A549 (cell line): ENCODE results near the gene ELN. TPM values are rescaled to one million over a fixed set of nuclear protein-coding genes. Genes with fewer than 3 reads are reported as not detected.

Source experiments
- ATAC-seq, 2 experiments: fragments of 200-7000 bp in 1 of 2; fragments of >200 bp in 1 of 2; cut with Nextera tagmentation in 1 of 2; cut with Tn5 transposase in 1 of 2; 3 replicates each; pipeline versions ENCODE4 v1.8.0 to v1.9.1; 2018 to 2020; ENCODE audit warnings: mild to moderate bottlenecking in 1 of 2, moderate library complexity in 1 of 2
- CTCF ChIA-PET: fragments of 300-600 bp; sonication (Branson Sonifier 250); formaldehyde crosslinking; extraction: SDS; loops from one replicate; lab custom pipeline; 2021; ENCODE audit warnings: antibody characterized with exemption, inconsistent platforms; lab: Yijun Ruan, JAX
- POLR2A ChIA-PET: fragments of 350-600 bp; formaldehyde crosslinking; extraction: SDS; loops from one replicate; lab custom pipeline; 2021; ENCODE audit warnings: antibody characterized with exemption, inconsistent platforms; lab: Yijun Ruan, JAX
- DNase-seq, 2 experiments: peaks; one replicate each; pipeline versions ENCODE4 v3.0.0 to v3.0.0-alpha.2; 2011 to 2016; ENCODE audit warnings: low read depth in 1 of 2, low spot score in 1 of 2
- FAIRE-seq: peaks from 2 replicates; lab custom pipeline; 2011; peaks lifted over from hg19 to GRCh38; lab: Jason Lieb, UNC
- H3K27ac ChIP-seq, 2 experiments: fragments of >200 bp; sonication (Bioruptor Twin); formaldehyde crosslinking; 3 replicates each; pipeline ENCODE4 v1.5.1; 2016 to 2017
- H3K4me1 ChIP-seq: fragments of >200 bp; sonication (Bioruptor Twin); formaldehyde crosslinking; 3 replicates; pipeline ENCODE4 v1.6.1; 2016
- H3K4me2 ChIP-seq: fragments of >200 bp; sonication (Bioruptor Twin); formaldehyde crosslinking; 3 replicates; pipeline ENCODE4 v1.6.1; 2016
- H3K4me3 ChIP-seq: fragments of >200 bp; sonication (Bioruptor Twin); formaldehyde crosslinking; 3 replicates; pipeline ENCODE4 v1.5.1; 2016
- H3K9me3 ChIP-seq: fragments of >200 bp; sonication (Bioruptor Twin); formaldehyde crosslinking; 3 replicates; pipeline ENCODE4 v1.6.1; 2016
- BCL3 ChIP-seq: fragments of >200 bp; sonication (Bioruptor Twin); formaldehyde crosslinking; IDR thresholded peaks from 3 replicates; pipeline ENCODE4 v1.6.1; 2016
- CBX2 ChIP-seq: fragments of 200-600 bp; sonication (generic); IDR thresholded peaks from 2 replicates; pipeline ENCODE4 v1.6.1; 2016; ENCODE audit warnings: low read depth, mild to moderate bottlenecking, borderline replicate concordance
- CEBPB ChIP-seq, 2 experiments: fragments of >200 bp in 1 of 2; sonication (Bioruptor Twin) in 1 of 2; formaldehyde crosslinking in 1 of 2; IDR thresholded peaks; 2 replicates each; pipeline ENCODE4 v1.6.1; 2012 to 2016
- EHMT2 ChIP-seq: fragments of 200-600 bp; sonication (generic); IDR thresholded peaks from 2 replicates; pipeline ENCODE4 v1.6.1; 2016; ENCODE audit warnings: antibody characterized with exemption, low read depth, mild to moderate bottlenecking, moderate library complexity
- EP300 ChIP-seq, 2 experiments: fragments of >200 bp; sonication (Bioruptor Twin); formaldehyde crosslinking; IDR thresholded peaks; 2 replicates in 1 of 2; 3 replicates in 1 of 2; pipeline ENCODE4 v1.6.1; 2016 to 2017
- FOSL2 ChIP-seq, 2 experiments: fragments of 450-650 bp in 1 of 2; fragments of >200 bp in 1 of 2; sonication (Bioruptor Twin) in 1 of 2; formaldehyde crosslinking; IDR thresholded peaks; 2 replicates each; pipeline versions ENCODE4 v1.5.0 to v1.6.1; 2016 to 2020; ENCODE audit warnings: mild to moderate bottlenecking in 1 of 2, moderate library complexity in 1 of 2
- FOXS1 ChIP-seq: fragments of 250-450 bp; sonication (Bioruptor Pico); IDR thresholded peaks from 2 replicates; pipeline ENCODE4 v1.5.0; 2020; ENCODE audit warnings: mild to moderate bottlenecking, moderate library complexity
- HES2 ChIP-seq: fragments of >200 bp; sonication (Bioruptor Twin); formaldehyde crosslinking; IDR thresholded peaks from 2 replicates; pipeline ENCODE4 v1.6.1; 2016
- HMGXB4 ChIP-seq: fragments of 250-450 bp; sonication (Bioruptor Pico); IDR thresholded peaks from 2 replicates; pipeline ENCODE4 v1.5.0; 2021; ENCODE audit warnings: mild to moderate bottlenecking, moderate library complexity, borderline replicate concordance
- HOXB13 ChIP-seq: fragments of 250-450 bp; sonication (Bioruptor Pico); IDR thresholded peaks from 2 replicates; pipeline ENCODE4 v1.5.0; 2020; ENCODE audit warnings: low read depth, mild to moderate bottlenecking, moderate library complexity
- JUN ChIP-seq, 2 experiments: fragments of >200 bp; sonication (Bioruptor Twin); formaldehyde crosslinking; IDR thresholded peaks; 2 replicates in 1 of 2; 3 replicates in 1 of 2; pipeline ENCODE4 v1.6.1; 2016 to 2017
- JUNB ChIP-seq: fragments of >200 bp; sonication (Bioruptor Twin); formaldehyde crosslinking; IDR thresholded peaks from 2 replicates; pipeline ENCODE4 v1.6.1; 2016
- KDM1A ChIP-seq: fragments of 200-600 bp; sonication (generic); IDR thresholded peaks from 2 replicates; pipeline ENCODE4 v1.6.1; 2016; ENCODE audit warnings: low read depth, mild to moderate bottlenecking
- MYC ChIP-seq: IDR thresholded peaks from 2 replicates; pipeline ENCODE4 v1.6.1; 2012; ENCODE audit warnings: mild to moderate bottlenecking, inconsistent platforms, low read length, improper control_type of control experiment, borderline replicate concordance
- NFE2L2 ChIP-seq: fragments of 150-350 bp; conservative IDR thresholded peaks from 2 replicates; pipeline ENCODE4 v1.6.1; 2014; ENCODE audit warnings: low read length
- PBX3 ChIP-seq: IDR thresholded peaks from 2 replicates; pipeline ENCODE4 v1.6.1; 2012
- RCOR1 ChIP-seq: fragments of 150-350 bp; IDR thresholded peaks from 2 replicates; pipeline ENCODE4 v1.6.1; 2014; ENCODE audit warnings: antibody characterized with exemption, low read length, low read depth
- REST ChIP-seq: fragments of 200-600 bp; sonication (generic); IDR thresholded peaks from 2 replicates; pipeline ENCODE4 v1.6.1; 2016; ENCODE audit warnings: antibody characterized with exemption, mild to moderate bottlenecking, moderate library complexity
- SREBF2 ChIP-seq: fragments of 450-650 bp; IDR thresholded peaks from 2 replicates; pipeline ENCODE4 v1.6.1; 2014; ENCODE audit warnings: mild to moderate bottlenecking, moderate library complexity
- ZC3H11A ChIP-seq: fragments of 450-650 bp; IDR thresholded peaks from 2 replicates; pipeline ENCODE4 v1.6.1; 2014; ENCODE audit warnings: antibody characterized with exemption, mild to moderate bottlenecking
- ZNF302 ChIP-seq: fragments of 250-450 bp; sonication (Bioruptor Pico); IDR thresholded peaks from 2 replicates; pipeline ENCODE4 v1.9.0; 2021; ENCODE audit warnings: inconsistent platforms, mild to moderate bottlenecking, moderate library complexity
- whole genome bisulfite sequencing: methylation state at CpG from one replicate; pipeline ENCODE4 v1.1.6; 2017; ENCODE audit errors: missing lambda C conversion rate; 5-methylcytosine and 5-hydroxymethylcytosine counted together
- polyA plus RNA-seq, 4 experiments: library from polyadenylated mRNA; depleted of rRNA in 3 of 4; stranded (reverse); fragments of >200 nt; fragmentation: RNase III in 1 of 4; extraction: RNeasy Plus Mini Kit Qiagen cat#74134 plus additional on column Dnase treatment in 1 of 4; gene quantifications; 2 replicates in 3 of 4; 3 replicates in 1 of 4; pipeline ENCODE4 v1.2.3, GENCODE V29; 2011 to 2017

ELN gene
- polyA plus RNA-seq, 2 of the 4 experiments (the other 2 are of a cell fraction), result 0.09 to 0.16 TPM

GRCh38 chr7:73981933-73982332, 46.0 kb upstream of the ELN start:
- Histone ChIP-seq H3K4me2 (no peak overlapping the region), H3K9me3 (no peaks in the 10 kb centered on the region), H3K4me3 (no peak overlapping the region), H3K4me1 (peaks cover 22% of the 10 kb centered on the region), H3K27ac (no peak overlapping the region)
- ATAC-seq, result no peak
- ChIA-PET POLR2A (no interaction called here), CTCF (interaction anchor here (1.3 kb wide), 1 partner anchor 45 kb away, joined by 3 read pairs; no protein-coding TSS in a partner anchor)
- no peak for DNase-seq
- TF ChIP-seq FOXS1 (CRISPR knock-in tag), result no peak
- TF ChIP-seq CBX2, result no peak
- no peak for TF ChIP-seq BCL3
- no peak for TF ChIP-seq CEBPB (IDR thresholded peaks at IDR 0.05)
- TF ChIP-seq HES2, result no peak
- no peak for TF ChIP-seq MYC
- TF ChIP-seq RCOR1, result no peak
- no peak for TF ChIP-seq EHMT2
- 74% methylated on average over 7 of the region's 7 CpGs for WGBS
- no peak for FAIRE-seq

GRCh38 chr7:73983437-73984164, 44.4 kb upstream of the ELN start:
- Histone ChIP-seq H3K4me2 (no peak overlapping the region), H3K9me3 (no peaks in the 10 kb centered on the region), H3K4me1 (peaks cover 11% of the 10 kb centered on the region), H3K27ac (no peak overlapping the region), H3K4me3 (no peak overlapping the region)
- ChIA-PET CTCF (interaction anchor here (0.6 to 2.8 kb wide), 5 partner anchors 36 to 383 kb away, joined by 3 to 10 read pairs (median 3); no protein-coding TSS in a partner anchor), POLR2A (interaction anchor here (0.7 kb wide), 1 partner anchor 70 kb away, joined by 6 read pairs; no protein-coding TSS in a partner anchor)
- no peak for TF ChIP-seq MYC
- TF ChIP-seq CEBPB (IDR thresholded peaks at IDR 0.05), result 0 out of 4 replicates have a peak, but pooled peaks of 1 of the 2 experiments have one; percentile 16
- WGBS, result 86% methylated on average over 12 of the region's 22 CpGs
- no peak for DNase-seq
- no peak for ATAC-seq
- FAIRE-seq, result no peak

- POLR2A ChIA-PET, result no interaction called here
- DNase-seq (no peak), FAIRE-seq (no peak), ATAC-seq (no peak)
- Histone ChIP-seq H3K4me3 (no peak overlapping the region), H3K4me2 (no peak overlapping the region), H3K27ac (no peak overlapping the region), H3K9me3 (no peaks in the 10 kb centered on the region), H3K4me1 (peaks cover under 1% of the 10 kb centered on the region; the same call in 1 of the 3 replicates)
- WGBS, result 84% methylated on average over 19 of the region's 19 CpGs
- CTCF ChIA-PET, result interaction anchor here (1.5 to 2.8 kb wide), 3 partner anchors 35 to 84 kb away, joined by 4 to 10 read pairs (median 4); no protein-coding TSS in a partner anchor
- TF ChIP-seq FOSL2 (IDR thresholded peaks at IDR 0.05), result no peak
- TF ChIP-seq FOSL2 (CRISPR knock-in tag; IDR thresholded peaks at IDR 0.05), result no peak
- no peak for TF ChIP-seq HES2
- no peak for TF ChIP-seq NFE2L2
- no peak for TF ChIP-seq JUNB
- TF ChIP-seq REST, result no peak
- no peak for TF ChIP-seq SREBF2
- TF ChIP-seq PBX3, result no peak
- TF ChIP-seq HMGXB4 (CRISPR knock-in tag), result no peak
- TF ChIP-seq EP300 (IDR thresholded peaks at IDR 0.05), result no peak
- no peak for TF ChIP-seq FOXS1 (CRISPR knock-in tag)
- TF ChIP-seq ZC3H11A, result no peak
- no peak for TF ChIP-seq ZNF302 (CRISPR knock-in tag)
- no peak for TF ChIP-seq HOXB13 (CRISPR knock-in tag)
- TF ChIP-seq KDM1A, result no peak
- TF ChIP-seq JUN (IDR thresholded peaks at IDR 0.05), result no peak
Measured at GRCh38 chr7:73984481-73985205, 43.3 kb upstream of the ELN start.
